ENCODE data around the gene MAP3K9.

MAP3K9 gene

GRCh38 chr14:70692210-70692609 lies 117.1 kb downstream of the MAP3K9 start:
- no peak for DNase-seq

- DNase-seq, result no peak
These were observed 123.7 kb downstream of the MAP3K9 start for GRCh38 chr14:70685474-70686197.

GRCh38 chr14:70683983-70684382 lies 125.3 kb downstream of the MAP3K9 start:
- no peak for DNase-seq

GRCh38 chr14:70680748-70681147 lies 128.6 kb downstream of the MAP3K9 start:
- DNase-seq, result no peak

- DNase-seq, result no peak
These were observed 132.0 kb downstream of the MAP3K9 start for GRCh38 chr14:70677341-70677740.

Data from fibroblast of skin of right biceps (primary cell).